Upper lobe of right lung (tissue), 1 donor: ENCODE results near the gene CSF1R. TPM values are rescaled to one million over a fixed set of nuclear protein-coding genes. Genes with fewer than 3 reads are reported as not detected.

ENCODE experiments used
- ATAC-seq: fragments of 200-7000 bp; cut with Tn5 transposase; one replicate; pipeline ENCODE4 v1.9.1; 2020; ENCODE audit warnings: mild to moderate bottlenecking, moderate library complexity
- DNase-seq: peaks from one replicate; pipeline ENCODE4 v3.0.0-alpha.2; 2020
- H3K27ac ChIP-seq: fragments of 200-600 bp; one replicate; pipeline ENCODE4 v1.8.0; 2022
- H3K27me3 ChIP-seq: fragments of 200-600 bp; one replicate; pipeline ENCODE4 v1.8.0; 2022; ENCODE audit warnings: mild to moderate bottlenecking
- H3K36me3 ChIP-seq: fragments of 200-600 bp; one replicate; pipeline ENCODE4 v1.8.0; 2022
- H3K4me1 ChIP-seq: fragments of 200-600 bp; one replicate; pipeline ENCODE4 v1.8.0; 2022
- H3K4me3 ChIP-seq: fragments of 200-600 bp; one replicate; pipeline ENCODE4 v1.8.0; 2022; ENCODE audit warnings: mild to moderate bottlenecking
- H3K9me3 ChIP-seq: fragments of 200-600 bp; one replicate; pipeline ENCODE4 v1.8.0; 2022
- CTCF ChIP-seq: fragments of 200-600 bp; IDR thresholded peaks from one replicate; pipeline ENCODE4 v1.8.0; 2022; ENCODE audit warnings: antibody characterized with exemption
- intact Hi-C: fragments of 100-400 bp; cut with DNase I; formaldehyde crosslinking; loops from one replicate; pipeline ENCODE4 v1.11.0; 2022
- total RNA-seq: library from RNA; stranded (reverse); fragmentation: NEBNext Ultra II Directional; extraction: Animal tissue kit (Norgen Biotek cat#: 25700); gene quantifications from one replicate; pipeline ENCODE4 v1.2.1, GENCODE V29; 2021
- donor health status: DM: no; HTN: yes; CAD: no; lungs with severe emphysema.

CSF1R gene
- total RNA-seq, 1 donor from 2014 or later: 48.7 TPM

GRCh38 chr5:150009671-150010387 is 76.5 kb downstream of the CSF1R start:
- ATAC-seq (peak; percentile 30), DNase-seq (no peak)
- H3K27ac ChIP-seq: no peak overlapping the region
- no peak overlapping the region for H3K4me3 ChIP-seq
- peaks cover 93% of the 10 kb centered on the region for H3K36me3 ChIP-seq
- no peaks in the 10 kb centered on the region for H3K27me3 ChIP-seq
- no peaks in the 10 kb centered on the region for H3K4me1 ChIP-seq
- H3K9me3 ChIP-seq: no peaks in the 10 kb centered on the region
- intact Hi-C loops: no loop called here
- no peak for TF ChIP-seq CTCF

- intact Hi-C loops: no loop called here
- no peak for TF ChIP-seq CTCF
- Histone ChIP-seq H3K4me1 (peaks cover 13% of the 10 kb centered on the region), H3K27ac (no peak overlapping the region), H3K36me3 (peaks cover 76% of the 10 kb centered on the region), H3K9me3 (no peaks in the 10 kb centered on the region), H3K4me3 (no peak overlapping the region), H3K27me3 (no peaks in the 10 kb centered on the region)
- DNase-seq (no peak), ATAC-seq (no peak)
Observed at GRCh38 chr5:150007050-150007449, 79.3 kb downstream of the CSF1R start.

- intact Hi-C loops: no loop called here
- Histone ChIP-seq H3K9me3 (no peaks in the 10 kb centered on the region), H3K36me3 (peaks cover 70% of the 10 kb centered on the region), H3K27me3 (no peaks in the 10 kb centered on the region), H3K4me1 (peaks cover 20% of the 10 kb centered on the region), H3K4me3 (no peak overlapping the region), H3K27ac (no peak overlapping the region)
- no peak for TF ChIP-seq CTCF
- ATAC-seq (no peak), DNase-seq (no peak)
Observed at GRCh38 chr5:150006318-150006717, 80.0 kb downstream of the CSF1R start.

Other genes with a start within 250 kb of the CSF1R start
- gene PDE6A, start 141.8 kb downstream of the CSF1R start, total RNA-seq: 0.09 TPM
- gene SLC26A2, start 125.8 kb downstream of the CSF1R start, total RNA-seq: 18.9 TPM
- gene TIGD6, start 85.9 kb downstream of the CSF1R start, total RNA-seq: 4.0 TPM
- 33.7 TPM for gene HMGXB3, start 85.8 kb downstream of the CSF1R start, total RNA-seq
- 120 TPM for gene PDGFRB, start 69.3 kb upstream of the CSF1R start, total RNA-seq
- not detected for gene CDX1, start 80.2 kb upstream of the CSF1R start, total RNA-seq
- not detected for gene SLC6A7, start 103.5 kb upstream of the CSF1R start, total RNA-seq
- 1.5 TPM for gene CAMK2A, start 203.2 kb upstream of the CSF1R start, total RNA-seq
- 4.0 TPM for gene ARSI, start 216.4 kb upstream of the CSF1R start, total RNA-seq